Brain microvascular endothelial cell (primary cell): Measurements from ENCODE around the gene PPP1R1B.

ENCODE experiments used
- DNase-seq: peaks from one replicate; pipeline ENCODE4 v3.0.0-alpha.2; 2020
- H3K27ac ChIP-seq: fragments of 250-450 bp; sonication (Bioruptor Pico); 2 replicates; pipeline ENCODE4 v1.5.1; 2020; ENCODE audit warnings: mild to moderate bottlenecking, moderate library complexity
- H3K27me3 ChIP-seq: fragments of 250-450 bp; sonication (Bioruptor Pico); replicated peaks from 2 replicates; pipeline ENCODE4 v1.5.1; 2020; ENCODE audit warnings: mild to moderate bottlenecking
- H3K36me3 ChIP-seq: fragments of 250-450 bp; sonication (Bioruptor Pico); replicated peaks from 2 replicates; pipeline ENCODE4 v1.5.1; 2020; ENCODE audit warnings: mild to moderate bottlenecking
- H3K4me3 ChIP-seq: 2 replicates; pipeline ENCODE4 v1.5.1; 2011; ENCODE audit warnings: low read depth, mild to moderate bottlenecking, control low read depth, low read length, moderate library complexity
- CTCF ChIP-seq: IDR thresholded peaks from 2 replicates; pipeline ENCODE4 v1.5.1; 2011; ENCODE audit warnings: low read depth, mild to moderate bottlenecking, moderate library complexity, low read length, control low read depth, inconsistent platforms; ENCODE audit errors: missing control alignments
- in situ Hi-C: cut with HindIII; loops from 2 replicates; pipeline ENCODE4 v1.10.0; 2017; ENCODE audit warnings: low sequenced_read_pairs, low pct_ligation_motif_present

Gene PPP1R1B

GRCh38 chr17:39622380-39623006, 4.3 kb upstream of the PPP1R1B start:
- H3K27me3 ChIP-seq, result peaks cover 36% of the 10 kb centered on the region
- no peak for TF ChIP-seq CTCF
- in situ Hi-C loops, result no loop called here
- H3K4me3 ChIP-seq, result no peak overlapping the region
- no peaks in the 10 kb centered on the region for H3K36me3 ChIP-seq
- H3K27ac ChIP-seq, result no peak overlapping the region
- DNase-seq, result no peak

DNA sequence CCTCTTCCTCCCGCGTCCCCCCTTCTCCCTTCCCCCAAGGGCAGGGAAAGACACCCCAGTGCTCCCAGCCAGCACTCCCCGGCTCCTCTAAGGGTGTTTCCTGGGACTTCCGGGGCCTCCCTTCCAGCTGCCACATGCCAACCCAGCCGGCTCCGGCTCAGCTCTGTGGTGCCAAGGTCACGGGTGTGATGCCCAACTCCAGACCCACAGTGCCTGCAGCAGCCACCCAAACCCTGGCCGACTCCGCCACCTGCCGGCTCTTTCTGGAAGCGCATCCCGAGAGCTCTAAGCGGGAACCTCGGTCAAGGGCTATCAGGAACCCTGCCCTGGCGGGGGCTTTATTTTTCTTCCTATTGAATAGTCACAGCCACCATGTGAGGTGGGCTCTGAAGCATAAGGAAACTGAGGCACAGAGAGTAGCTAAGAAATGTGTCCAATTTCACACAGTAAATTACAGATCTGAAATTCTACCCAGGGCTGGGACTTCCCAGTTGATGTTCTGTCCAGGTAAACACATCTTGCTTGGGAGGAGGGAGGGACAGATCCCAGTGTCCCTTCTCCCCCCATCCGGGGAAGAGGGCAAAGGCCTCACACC, 3.3 kb upstream of the PPP1R1B start:
- in situ Hi-C loops, result no loop called here
- no peak overlapping the region for H3K4me3 ChIP-seq
- DNase-seq, result peak; percentile 52

GRCh38 chr17:39624313-39624712, 2.4 kb upstream of the PPP1R1B start:
- H3K36me3 ChIP-seq, result no peaks in the 10 kb centered on the region
- no peak overlapping the region for H3K27ac ChIP-seq
- in situ Hi-C loops, result no loop called here
- H3K4me3 ChIP-seq, result no peak overlapping the region
- no peak for DNase-seq
- peaks cover 44% of the 10 kb centered on the region for H3K27me3 ChIP-seq
- TF ChIP-seq CTCF, result no peak

More for the DNA sequence above, 3.3 kb upstream of the PPP1R1B start:
- peak; percentile 95 for TF ChIP-seq CTCF
- Histone ChIP-seq H3K27me3 (peaks cover 43% of the 10 kb centered on the region), H3K27ac (no peak overlapping the region), H3K36me3 (no peaks in the 10 kb centered on the region)

- in situ Hi-C loops, result no loop called here
- Histone ChIP-seq H3K36me3 (no peaks in the 10 kb centered on the region), H3K4me3 (no peak overlapping the region), H3K27ac (no peak overlapping the region), H3K27me3 (peaks cover 49% of the 10 kb centered on the region)
- no peak for TF ChIP-seq CTCF
- DNase-seq, result no peak
Measured at GRCh38 chr17:39625198-39625785, 1.5 kb upstream of the PPP1R1B start.

- Histone ChIP-seq H3K4me3 (no peak overlapping the region), H3K27ac (no peak overlapping the region), H3K36me3 (no peaks in the 10 kb centered on the region), H3K27me3 (peaks cover 66% of the 10 kb centered on the region)
- TF ChIP-seq CTCF, result no peak
- in situ Hi-C loops, result no loop called here
- DNase-seq, result no peak
Measured at GRCh38 chr17:39627047-39627711, 427 bp downstream of the PPP1R1B start.
